Endothelial cell (in vitro differentiated cells): Measurements from ENCODE around the gene SOCS7. TPM values are rescaled to one million over a fixed set of nuclear protein-coding genes. Genes with fewer than 3 reads are reported as not detected.

Experiments
- DNase-seq: peaks from one replicate; pipeline ENCODE4 v3.0.0; 2021; ENCODE audit warnings: low spot score
- H3K27ac Mint-ChIP-seq: one replicate; pipeline ENCODE4 v1.8.0; 2021; ENCODE audit warnings: mixed read lengths, inconsistent platforms; ENCODE audit not compliant: unreplicated experiment
- H3K27me3 Mint-ChIP-seq: one replicate; pipeline ENCODE4 v1.8.0; 2021; ENCODE audit warnings: mild to moderate bottlenecking, moderate library complexity, mixed read lengths, inconsistent platforms; ENCODE audit not compliant: unreplicated experiment
- H3K36me3 Mint-ChIP-seq: one replicate; pipeline ENCODE4 v1.8.0; 2021; ENCODE audit warnings: mild to moderate bottlenecking, low read depth, mixed read lengths, inconsistent platforms; ENCODE audit not compliant: unreplicated experiment
- H3K4me1 Mint-ChIP-seq: one replicate; pipeline ENCODE4 v1.8.0; 2021; ENCODE audit warnings: mild to moderate bottlenecking, mixed read lengths, inconsistent platforms; ENCODE audit not compliant: unreplicated experiment
- H3K4me3 Mint-ChIP-seq: one replicate; pipeline ENCODE4 v1.8.0; 2021; ENCODE audit warnings: mild to moderate bottlenecking, mixed read lengths, inconsistent platforms; ENCODE audit not compliant: unreplicated experiment
- H3K9me3 Mint-ChIP-seq: one replicate; pipeline ENCODE4 v1.8.0; 2021; ENCODE audit warnings: mixed read lengths, inconsistent platforms; ENCODE audit not compliant: unreplicated experiment
- long read RNA-seq: library from polyadenylated mRNA; unstranded; transcript quantifications from one replicate; pipeline ENCODE4 v2.0.0, GENCODE V29; 2020; ENCODE audit not compliant: unreplicated experiment
- total RNA-seq: library from RNA; stranded (reverse); fragmentation: NEBNext Ultra II Directional; extraction: Animal tissue kit (Norgen Biotek cat#: 25700); gene quantifications from one replicate; pipeline ENCODE4 v1.2.1, GENCODE V29; 2021; ENCODE audit not compliant: unreplicated experiment
- TF ChIP-seq, protein P1 (sequence below): fragments of 200-600 bp; sonication (generic); IDR thresholded peaks from one replicate; pipeline ENCODE4 v1.5.0; 2021; ENCODE audit warnings: antibody characterized with exemption; ENCODE audit not compliant: unreplicated experiment

The SOCS7 gene, protein sequence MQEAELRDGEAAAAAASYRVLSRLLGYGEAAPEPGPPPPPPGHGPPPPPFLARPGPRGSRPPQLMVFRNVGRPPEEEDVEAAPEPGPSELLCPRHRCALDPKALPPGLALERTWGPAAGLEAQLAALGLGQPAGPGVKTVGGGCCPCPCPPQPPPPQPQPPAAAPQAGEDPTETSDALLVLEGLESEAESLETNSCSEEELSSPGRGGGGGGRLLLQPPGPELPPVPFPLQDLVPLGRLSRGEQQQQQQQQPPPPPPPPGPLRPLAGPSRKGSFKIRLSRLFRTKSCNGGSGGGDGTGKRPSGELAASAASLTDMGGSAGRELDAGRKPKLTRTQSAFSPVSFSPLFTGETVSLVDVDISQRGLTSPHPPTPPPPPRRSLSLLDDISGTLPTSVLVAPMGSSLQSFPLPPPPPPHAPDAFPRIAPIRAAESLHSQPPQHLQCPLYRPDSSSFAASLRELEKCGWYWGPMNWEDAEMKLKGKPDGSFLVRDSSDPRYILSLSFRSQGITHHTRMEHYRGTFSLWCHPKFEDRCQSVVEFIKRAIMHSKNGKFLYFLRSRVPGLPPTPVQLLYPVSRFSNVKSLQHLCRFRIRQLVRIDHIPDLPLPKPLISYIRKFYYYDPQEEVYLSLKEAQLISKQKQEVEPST
- total RNA-seq, result 13.8 TPM
- long read RNA-seq, result 0 reads

DNA sequence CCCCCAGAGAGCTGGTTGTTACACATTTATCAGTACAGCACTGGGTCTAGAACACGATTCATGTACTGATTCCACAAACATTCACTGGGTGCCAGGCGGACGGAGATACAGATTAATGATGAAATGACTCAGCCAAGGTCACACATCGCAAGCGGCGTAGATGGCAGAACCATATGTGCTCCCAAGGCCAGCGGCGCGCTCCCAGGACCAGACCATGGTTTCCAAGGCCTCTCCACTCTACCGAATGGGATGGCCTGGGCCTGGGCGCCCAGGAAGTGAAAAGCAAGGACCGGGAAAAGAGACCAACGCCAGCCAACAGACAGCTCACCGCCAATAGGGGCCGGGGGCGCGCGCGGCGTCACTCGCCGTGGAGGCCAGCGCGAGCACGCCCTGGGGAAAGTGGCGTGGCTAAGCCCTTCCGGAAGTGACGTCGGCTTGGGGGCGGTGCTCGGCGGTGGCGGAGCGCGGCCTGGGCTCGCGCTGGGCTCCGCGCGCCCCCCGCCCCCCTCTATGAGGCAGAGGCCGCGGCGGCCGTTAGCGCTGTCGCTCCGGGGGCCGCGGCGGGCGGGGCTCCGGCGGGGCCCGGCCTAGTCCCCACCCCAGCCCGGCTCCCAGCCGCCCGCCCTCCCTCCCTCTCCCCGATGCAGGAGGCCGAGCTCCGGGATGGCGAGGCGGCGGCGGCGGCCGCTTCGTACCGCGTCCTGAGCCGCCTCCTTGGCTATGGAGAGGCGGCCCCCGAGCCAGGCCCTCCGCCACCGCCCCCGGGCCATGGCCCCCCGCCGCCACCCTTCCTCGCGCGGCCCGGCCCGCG, at the start of gene SOCS7:
TSS of gene SOCS7 (plus strand) at position 433 of the 811 bp plus-strand sequence. CDS start at position 642, 209 bp downstream.
- Mint-ChIP-seq H3K9me3 (no peaks in the 10 kb centered on the region), H3K4me1 (peaks cover 10% of the 10 kb centered on the region), H3K27me3 (peaks cover 9% of the 10 kb centered on the region), H3K36me3 (peaks cover 4% of the 10 kb centered on the region), H3K4me3 (peak within 1 kb of the TSS; percentile 93), H3K27ac (peak within 1 kb of the TSS; percentile 65)
- peak; percentile 82 for DNase-seq
- TF ChIP-seq, protein P1, sequence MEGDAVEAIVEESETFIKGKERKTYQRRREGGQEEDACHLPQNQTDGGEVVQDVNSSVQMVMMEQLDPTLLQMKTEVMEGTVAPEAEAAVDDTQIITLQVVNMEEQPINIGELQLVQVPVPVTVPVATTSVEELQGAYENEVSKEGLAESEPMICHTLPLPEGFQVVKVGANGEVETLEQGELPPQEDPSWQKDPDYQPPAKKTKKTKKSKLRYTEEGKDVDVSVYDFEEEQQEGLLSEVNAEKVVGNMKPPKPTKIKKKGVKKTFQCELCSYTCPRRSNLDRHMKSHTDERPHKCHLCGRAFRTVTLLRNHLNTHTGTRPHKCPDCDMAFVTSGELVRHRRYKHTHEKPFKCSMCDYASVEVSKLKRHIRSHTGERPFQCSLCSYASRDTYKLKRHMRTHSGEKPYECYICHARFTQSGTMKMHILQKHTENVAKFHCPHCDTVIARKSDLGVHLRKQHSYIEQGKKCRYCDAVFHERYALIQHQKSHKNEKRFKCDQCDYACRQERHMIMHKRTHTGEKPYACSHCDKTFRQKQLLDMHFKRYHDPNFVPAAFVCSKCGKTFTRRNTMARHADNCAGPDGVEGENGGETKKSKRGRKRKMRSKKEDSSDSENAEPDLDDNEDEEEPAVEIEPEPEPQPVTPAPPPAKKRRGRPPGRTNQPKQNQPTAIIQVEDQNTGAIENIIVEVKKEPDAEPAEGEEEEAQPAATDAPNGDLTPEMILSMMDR, result no peak

DNA sequence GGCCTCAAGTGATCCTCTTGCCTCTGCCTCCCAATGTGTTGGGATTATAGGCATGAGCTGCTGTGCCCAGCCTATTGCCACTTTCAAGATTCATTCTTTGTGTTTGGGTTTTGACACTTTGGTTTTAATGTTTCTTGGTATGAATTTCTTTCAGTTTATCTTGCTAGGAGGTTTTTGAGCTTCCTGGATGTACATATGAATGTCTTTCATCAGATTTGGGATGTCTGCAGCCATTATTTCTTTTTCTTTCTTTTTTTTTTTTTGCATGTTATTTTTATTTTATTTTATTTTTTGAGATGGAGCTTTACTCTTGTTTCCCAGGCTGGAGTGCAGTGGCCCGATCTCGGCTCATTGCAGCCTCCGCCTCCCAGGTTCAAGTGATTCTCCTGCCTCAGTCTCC, 36.1 kb upstream of the SOCS7 start:
- DNase-seq, result no peak
- Mint-ChIP-seq H3K4me3 (no peak overlapping the region), H3K27ac (no peak overlapping the region), H3K36me3 (peaks cover 11% of the 10 kb centered on the region), H3K9me3 (no peaks in the 10 kb centered on the region), H3K4me1 (no peaks in the 10 kb centered on the region), H3K27me3 (peaks cover 2% of the 10 kb centered on the region)
- TF ChIP-seq, protein P1, result no peak

DNA sequence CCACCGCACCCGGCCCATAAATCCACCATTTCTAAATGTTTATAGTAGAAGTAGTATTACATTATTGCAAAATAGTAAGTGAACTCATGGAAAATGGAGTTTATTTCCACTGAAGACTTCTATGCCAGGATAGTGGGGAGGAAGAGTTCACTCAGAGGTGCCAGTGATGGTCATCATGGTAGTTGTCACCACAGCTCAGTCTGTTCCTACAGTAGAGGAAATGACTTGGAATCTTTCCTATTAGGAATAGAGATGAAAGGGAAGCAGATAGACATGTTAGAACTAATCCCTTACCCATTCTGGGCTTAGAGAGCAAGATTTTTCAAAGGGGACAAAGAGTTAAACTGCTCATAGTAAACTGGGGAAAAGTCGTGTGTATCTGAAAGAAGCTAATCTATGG, 34.6 kb upstream of the SOCS7 start:
- Mint-ChIP-seq H3K4me1 (no peaks in the 10 kb centered on the region), H3K4me3 (no peak overlapping the region), H3K9me3 (no peaks in the 10 kb centered on the region), H3K36me3 (peaks cover 18% of the 10 kb centered on the region), H3K27ac (no peak overlapping the region), H3K27me3 (peaks cover 5% of the 10 kb centered on the region)
- no peak for DNase-seq
- TF ChIP-seq, protein P1, result no peak

DNA sequence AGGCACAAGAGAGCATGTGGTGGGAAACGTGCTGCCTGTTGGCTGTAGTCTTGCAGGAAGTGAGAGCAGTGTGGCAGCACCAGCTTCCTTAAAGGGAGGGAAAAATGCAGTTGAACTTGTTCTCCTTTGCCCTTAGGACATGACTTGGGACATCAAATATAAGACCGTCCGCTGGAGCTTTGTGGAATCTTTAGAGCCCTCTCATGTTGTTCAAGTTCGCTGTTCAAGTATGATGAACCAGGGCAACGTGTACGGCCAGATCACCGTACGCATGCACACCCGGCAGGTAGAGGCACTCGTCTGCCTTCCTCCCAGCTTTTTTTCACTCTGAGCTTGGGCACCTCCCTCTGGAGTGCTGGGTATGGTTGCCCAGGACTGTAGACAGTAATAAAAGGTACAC, 31.2 kb upstream of the SOCS7 start:
- TF ChIP-seq, protein P1, result no peak
- peaks cover 5% of the 10 kb centered on the region for H3K27me3 Mint-ChIP-seq
- H3K27ac Mint-ChIP-seq, result no peak overlapping the region
- peaks cover 8% of the 10 kb centered on the region for H3K4me1 Mint-ChIP-seq
- peaks cover 24% of the 10 kb centered on the region for H3K36me3 Mint-ChIP-seq
- no peak for DNase-seq
- no peak overlapping the region for H3K4me3 Mint-ChIP-seq
- H3K9me3 Mint-ChIP-seq, result no peaks in the 10 kb centered on the region
